Suppressor macrophage treated with lipopolysaccharide for 1 hour (primary cell): ENCODE measurements around the gene UQCRC1.

Experiments
- DNase-seq, 3 donors: peaks; one replicate each; pipeline ENCODE4 v3.0.0-alpha.2; 2020 to 2022

The UQCRC1 gene

DNA sequence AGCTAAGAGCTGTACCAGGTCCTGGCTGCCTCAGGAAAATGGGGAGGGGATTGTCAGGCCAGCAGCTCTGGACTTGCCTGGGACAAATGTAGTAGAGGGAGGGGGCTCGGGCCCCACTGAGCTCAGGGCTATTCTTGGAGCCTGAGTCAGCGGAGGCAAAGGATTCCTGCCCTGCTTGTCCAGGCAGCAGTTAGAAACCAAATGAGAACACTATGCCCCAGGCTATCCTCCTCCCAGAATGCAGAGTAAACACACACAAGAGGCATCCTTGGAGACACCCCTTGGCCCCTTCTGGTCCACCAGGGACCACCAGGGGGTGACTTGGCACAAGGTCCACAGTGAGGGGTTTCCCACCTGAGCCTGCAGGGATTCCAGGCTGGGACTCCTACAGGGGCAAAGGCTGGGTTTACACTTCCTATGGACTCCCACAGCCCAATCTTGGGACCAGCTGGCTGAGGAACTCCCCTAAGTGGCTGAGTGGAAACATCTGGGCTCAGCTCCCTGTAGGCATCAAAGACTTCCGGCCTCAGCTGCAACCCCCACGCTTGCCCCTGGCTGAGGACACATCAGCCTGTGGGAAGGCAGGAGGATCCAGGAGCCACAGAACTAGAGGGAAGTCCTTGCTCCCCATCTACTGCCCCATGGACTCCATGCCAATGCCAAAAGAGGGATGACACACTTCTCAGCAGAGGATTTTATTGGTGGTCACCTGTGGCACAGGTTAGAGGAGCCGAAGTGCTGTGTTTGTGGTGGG lies 10.9 kb downstream of the UQCRC1 start:
- peak in 2 of 3 donors; percentile 24 to 31 for DNase-seq

DNA sequence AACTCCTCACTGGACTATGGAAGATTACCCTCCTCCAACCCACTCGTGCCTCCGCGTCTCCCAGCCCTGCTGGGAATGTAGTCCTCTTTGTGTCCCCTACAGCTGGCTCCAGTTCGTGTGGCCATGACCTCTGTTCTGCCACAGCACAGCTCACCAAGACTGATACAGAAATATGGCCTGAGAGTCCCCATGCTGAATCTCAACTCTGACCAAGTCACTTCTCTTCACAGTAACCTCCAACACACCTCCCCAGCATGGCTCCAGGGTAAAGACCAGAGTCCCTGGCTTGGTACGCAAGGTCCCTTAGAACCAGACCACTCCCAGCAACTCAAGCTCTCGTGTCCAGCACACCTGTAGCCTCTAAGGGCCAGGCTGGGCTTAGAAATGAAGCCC lies 12.0 kb downstream of the UQCRC1 start:
- DNase-seq, result no peak

DNA sequence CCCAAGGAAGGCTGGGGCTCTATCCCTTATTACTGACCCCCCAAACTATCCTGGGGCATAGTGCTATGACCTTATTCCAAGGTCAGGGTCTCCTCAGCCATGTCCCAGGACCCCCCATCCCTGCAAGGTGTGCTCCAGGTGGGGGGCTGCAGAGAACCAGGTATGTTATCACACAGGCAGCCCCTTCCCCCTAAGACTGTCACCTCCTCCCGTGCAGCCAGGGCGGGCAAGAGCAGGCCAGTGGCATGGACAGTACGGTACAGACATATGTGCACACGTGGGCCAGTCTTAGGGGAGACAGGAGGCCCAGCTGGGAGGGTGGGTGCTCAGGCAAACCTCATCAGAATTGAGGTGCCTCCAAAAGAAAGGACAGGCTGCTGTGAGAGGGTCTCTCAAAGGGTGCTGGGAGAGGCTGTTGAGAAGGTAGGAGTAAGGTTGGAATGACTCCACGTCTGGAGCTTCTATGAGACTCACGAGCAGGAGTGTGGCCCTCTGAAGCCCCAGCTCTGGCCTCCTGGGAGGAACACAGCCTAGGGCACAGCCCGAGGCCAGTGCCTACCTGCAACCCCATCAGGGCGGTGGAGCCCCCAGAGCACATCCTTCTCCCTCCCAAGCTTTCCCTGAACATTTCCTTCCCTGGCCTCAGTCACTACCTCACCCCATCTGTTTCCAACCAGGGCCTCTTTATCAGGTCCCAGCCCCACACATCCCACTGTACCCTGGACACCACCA lies 12.6 kb downstream of the UQCRC1 start:
- DNase-seq, result no peak

DNA sequence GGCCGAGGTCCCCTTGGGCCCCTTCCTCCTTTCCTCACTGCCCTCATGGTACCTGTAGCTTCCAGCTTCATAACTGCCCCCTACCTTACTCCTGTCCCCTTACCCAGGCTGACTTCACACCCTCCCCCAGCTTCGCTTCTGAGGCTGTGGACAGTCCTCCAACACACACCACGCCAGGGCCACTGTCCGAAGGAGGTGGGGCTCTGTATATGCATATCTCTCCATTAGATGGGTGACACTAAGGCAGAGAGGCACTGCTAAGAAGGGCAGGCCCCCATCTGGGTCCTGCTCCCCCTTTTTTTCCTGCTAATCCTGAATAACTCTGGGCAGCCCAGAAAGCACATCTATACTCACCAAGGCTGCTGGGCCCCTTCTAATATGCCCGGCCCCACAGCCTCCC lies 13.3 kb downstream of the UQCRC1 start:
- no peak for DNase-seq

DNA sequence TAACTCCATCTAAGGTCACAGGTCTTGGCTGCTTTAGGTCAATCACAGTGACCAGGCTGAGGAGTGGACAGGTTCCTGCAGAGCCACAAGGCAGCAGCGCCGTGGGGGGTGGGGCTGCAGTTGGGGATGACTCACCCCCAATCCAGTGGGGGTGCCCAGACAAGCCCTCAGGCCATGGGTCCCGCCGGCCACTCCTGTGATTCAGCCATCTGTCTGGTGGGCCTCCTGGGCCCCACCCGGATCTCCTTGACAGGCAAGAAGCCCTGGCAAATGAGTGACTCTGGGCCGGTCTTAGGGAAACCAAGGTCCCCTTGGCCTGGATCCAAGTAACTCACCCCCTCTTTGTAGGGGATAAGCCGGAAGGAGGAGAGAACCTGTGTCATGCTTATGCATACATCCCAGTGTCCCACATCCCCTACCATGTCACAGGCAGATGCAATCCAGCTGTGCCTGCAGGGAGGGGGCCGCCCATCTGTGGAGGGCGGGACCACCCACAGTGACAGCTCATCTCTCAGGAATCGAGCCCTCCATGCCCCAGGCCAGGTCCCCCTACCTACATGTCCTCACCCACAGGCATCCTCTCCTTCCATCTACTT lies 13.8 kb downstream of the UQCRC1 start:
- DNase-seq, result peak; percentile 65 to 81 (median 67)

DNA sequence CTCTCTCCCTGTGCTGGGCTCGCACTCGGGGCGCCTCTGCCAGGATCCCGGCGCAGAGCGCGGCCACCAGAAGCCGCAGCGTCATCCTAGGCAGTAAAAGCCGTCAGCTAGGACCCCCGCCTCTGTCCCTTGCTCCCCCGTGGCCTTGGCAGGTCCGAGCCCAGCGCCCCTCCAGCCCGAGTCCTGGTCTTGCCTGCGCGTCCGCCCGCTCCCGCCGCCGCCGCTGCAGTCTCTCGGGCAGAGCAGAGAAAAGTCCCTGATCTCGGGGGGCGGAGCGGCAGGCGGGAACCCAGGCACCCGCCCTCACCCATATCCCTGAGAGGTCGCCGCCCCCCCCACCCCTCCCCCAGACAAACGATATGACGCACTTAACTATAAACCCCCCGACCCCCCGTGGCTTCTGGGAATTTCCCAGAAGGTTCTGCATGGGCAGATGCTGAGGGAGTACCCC lies 14.3 kb downstream of the UQCRC1 start, which contains the start of gene COL7A1:
COL7A1 (minus strand) TSS at position 255 of the 451 bp plus-strand sequence; CDS start at position 85, 170 bp downstream.
- peak in 1 of 3 donors; percentile 45 for DNase-seq

DNA sequence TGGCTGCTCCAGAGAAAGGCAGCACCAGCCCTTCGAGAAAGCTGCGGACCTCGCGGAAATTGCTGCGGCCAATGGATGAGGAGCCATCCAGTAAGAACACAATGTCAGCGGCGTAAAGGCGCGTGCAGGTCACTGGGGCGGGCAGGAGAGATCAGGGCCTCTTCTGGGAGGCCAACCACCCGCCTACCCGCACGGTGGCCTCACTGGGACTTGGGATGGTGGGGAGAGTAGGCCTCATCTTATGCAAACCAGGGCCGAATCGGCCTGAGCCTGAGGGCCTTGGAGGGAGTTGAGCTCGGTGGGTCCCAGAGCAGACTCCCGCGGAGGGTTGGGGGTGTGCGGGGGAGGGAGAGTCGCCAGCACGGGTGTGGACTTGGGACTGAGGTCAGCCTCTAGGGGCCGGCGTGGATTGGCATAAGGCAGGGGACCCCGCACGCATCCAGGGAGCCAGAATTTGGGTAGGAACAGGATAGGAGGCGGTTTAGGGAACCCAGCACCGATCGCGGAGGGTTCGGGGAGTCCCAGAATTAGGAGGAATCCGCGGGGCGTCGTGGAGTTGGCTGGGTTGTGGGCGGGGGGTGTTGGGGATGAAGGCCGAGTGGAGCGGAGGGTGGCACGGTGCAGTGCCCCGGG lies 14.9 kb downstream of the UQCRC1 start:
- DNase-seq, result peak in 2 of 3 donors; percentile 20 to 36

DNA sequence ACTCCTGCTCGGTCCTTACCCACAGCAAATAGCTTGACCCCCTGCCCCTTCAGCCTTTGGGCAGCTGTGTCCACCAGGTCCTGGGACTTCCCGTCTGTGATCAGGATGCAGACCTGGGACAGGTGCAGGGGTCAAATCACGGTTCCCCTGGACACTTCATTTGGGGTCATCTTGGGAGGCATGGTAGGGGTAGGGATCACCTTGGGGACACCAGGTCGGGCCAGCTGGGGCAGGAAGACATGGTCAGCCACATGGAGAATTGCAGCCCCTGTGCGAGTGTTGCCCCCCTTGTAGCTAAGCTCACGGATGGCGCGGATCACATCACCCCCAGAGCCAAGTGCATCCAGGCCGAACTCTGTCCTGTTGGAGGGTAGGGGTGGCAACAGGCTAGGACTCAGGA lies 16.1 kb downstream of the UQCRC1 start:
- no peak for DNase-seq

DNA sequence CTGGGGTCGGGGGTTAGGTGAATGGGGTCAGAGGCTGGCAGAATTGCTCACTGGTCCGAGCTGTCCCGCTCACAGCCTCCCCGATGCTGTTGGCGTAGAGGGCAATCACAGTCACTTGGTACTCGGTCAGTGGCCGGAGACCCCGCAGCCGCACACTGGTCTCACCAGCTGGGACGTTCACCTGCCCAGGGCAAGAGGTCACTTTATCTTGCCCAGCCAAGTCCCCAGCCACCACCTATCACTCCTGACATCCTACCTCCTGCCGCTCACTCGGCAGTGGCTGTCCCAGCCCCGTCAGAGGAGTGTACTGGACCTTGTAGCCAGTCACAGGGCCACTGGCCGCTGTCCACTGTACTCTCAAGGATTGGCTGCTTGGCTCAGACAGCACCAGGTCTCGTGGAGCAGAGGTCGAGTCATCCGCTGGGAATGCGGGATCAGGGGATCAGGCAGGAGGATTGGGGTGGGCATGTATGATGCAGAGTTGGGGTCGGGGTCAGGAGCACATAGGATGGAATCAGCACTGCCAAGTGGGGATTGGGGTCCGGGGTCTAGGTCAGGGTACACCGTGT lies 16.8 kb downstream of the UQCRC1 start:
- no peak for DNase-seq

DNA sequence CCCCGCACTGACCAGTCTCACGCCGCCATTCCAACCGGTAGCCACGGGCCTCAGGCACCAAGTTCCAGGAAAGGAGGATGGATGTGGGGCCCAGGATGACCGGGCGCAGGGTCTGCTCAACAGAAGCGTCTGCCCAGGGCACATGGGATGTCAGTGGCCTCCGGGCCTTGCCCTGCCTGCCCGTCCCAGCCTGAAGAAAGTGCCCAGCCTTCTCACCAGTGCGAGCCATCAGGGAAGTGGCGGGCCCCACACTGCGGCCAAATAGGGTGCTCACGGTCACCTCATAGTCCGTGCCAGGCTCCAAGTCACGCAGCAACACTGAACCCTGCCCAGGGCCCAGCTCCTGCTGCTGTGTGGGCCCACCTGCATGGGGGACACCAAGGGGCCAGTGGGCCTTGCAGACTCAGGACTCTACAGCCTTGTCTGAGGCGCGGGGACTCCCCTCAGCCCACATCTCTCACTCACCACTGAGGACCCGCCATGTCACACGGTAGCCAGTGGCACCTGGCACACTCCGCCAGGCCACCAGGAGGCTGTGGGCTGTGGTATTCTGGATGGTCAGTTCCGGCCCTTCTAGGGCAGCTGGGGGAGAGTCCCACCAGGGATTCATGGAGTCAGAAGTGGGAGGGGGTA lies 17.4 kb downstream of the UQCRC1 start:
- DNase-seq, result no peak

DNA sequence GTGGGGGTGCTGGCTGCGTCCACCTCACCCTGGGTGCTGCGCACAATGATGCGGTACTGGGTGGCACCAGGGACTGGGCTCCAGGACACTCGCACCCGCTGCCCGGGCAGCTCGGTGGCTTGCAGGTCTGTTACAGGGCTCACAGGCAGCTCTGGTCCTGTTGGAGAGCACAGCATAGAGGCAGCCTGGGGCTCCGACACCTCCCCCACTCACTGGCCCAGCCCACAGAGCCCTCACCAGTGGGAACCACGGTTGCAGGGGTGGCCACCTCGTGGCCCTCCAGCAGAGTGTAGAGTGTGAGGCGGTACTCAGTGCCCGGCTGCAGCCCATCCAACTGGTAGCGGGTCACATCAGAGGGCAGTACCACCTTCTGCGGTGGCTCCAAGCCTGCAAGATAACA lies 18.0 kb downstream of the UQCRC1 start:
- no peak for DNase-seq

DNA sequence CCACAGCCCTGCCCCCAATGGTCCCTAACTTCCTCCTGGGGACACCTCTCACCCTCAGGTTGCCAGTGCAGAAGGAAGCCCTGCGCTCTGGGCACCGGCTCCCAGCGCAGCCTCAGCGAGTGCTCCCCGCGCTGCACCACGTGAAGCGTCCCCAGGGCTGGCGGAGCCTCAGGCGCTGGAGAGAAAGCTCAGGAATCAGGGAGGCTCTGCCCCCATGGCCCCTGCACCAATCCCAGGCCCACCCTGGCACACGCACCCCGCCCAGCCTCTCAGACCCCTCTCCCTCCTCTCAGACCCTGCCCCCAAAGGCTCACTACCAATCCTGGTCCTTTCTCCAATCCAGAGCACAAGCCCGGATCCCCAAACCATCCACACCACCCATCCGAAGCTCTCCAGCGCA lies 21.2 kb downstream of the UQCRC1 start:
- DNase-seq, result no peak

DNA sequence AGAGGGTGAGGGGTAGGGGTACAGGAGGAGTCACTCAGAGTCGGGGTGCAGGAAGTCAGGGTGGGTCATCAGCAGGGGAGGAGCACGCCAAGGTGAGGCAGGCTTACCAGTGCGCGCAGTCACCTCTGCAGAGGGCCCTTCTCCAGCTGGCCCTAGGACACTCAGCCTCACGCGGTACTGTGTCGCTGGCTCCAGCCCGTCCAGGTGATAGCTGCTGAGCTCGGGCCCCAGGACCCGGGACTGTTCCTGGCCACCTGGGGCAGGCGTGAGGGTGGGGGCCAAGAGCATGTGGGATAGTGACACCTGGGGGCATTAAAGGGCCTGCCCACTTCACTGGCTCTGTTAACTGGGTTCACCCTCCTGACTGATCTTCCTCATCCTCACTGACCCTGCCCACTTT lies 21.8 kb downstream of the UQCRC1 start:
- no peak for DNase-seq

DNA sequence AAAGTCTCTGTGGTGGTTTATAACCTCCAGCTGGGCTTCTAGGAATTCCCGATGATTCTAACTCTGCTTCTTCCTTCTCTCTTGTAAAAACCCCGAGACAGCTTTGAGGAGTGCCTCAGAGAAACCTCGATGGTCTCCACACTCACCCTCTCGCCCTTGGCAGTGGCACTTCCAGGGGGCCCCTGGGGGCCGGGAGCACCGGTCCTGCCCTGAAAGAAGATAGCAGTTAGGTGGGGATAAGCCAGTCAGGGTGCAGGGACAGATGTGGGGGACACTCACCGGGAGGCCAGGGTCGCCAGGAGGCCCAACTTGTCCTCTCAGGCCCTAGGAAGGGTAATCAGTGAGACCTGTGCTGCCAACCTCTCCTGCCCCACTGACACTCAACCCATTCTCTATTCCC lies 24.0 kb downstream of the UQCRC1 start:
- no peak for DNase-seq

DNA sequence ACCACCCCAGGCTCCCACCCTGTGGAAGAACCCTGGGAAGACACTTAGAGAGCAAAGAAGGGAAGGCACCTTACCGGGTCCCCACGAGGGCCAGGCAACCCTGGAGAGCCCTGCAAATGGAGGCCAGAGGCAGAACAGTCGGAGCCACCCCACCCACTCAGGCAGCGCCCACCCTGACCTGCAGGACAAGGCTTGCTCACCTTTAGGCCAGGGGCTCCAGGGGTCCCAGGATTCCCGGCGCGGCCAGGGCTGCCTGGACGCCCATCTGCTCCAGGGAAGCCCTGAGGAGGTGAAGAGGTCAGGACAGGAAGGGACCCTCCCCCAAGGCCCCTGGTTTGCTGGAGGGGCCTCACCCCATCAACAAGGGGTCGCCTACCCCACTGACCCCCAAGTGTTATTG lies 24.6 kb downstream of the UQCRC1 start:
- DNase-seq, result no peak

DNA sequence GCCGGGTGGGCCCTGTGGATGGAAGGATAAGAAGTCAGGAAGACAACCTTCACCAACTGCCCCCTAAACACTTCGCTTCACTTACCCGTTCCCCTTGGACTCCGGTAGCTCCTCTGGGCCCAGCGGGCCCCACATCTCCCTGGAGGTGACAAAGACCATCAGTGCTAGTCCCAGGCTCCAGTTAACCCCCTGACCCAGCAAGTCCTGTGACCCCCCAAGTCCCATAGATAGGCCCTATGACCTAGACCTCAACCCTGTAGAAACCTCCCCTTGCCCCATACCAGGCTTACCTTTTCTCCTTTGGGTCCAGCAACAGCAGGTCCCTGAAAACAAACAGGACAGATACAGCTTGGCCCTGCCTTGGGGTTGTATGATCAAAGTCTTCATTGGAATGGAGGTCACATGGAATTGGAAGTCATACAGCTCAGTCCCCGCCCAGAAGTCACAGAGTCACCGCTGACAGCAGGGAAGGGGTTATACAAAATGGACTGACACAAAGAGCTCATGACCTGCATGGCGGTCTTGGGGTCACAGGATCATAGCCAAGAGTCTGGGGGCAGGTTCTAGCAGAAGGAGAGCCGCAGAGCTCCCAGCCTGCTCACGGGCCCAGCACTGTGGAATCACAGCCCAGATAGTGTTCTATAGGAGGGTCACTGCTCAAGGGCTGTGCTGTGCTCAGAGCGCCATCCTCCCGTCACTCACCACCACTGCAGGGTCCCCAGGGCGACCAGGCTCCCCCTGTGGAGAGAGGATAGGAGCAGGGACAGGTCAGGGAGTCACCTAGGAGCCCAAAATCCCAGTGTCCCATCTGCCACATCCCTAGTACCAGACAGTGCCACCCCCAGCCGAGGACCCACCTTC lies 27.6 kb downstream of the UQCRC1 start:
- no peak for DNase-seq

DNA sequence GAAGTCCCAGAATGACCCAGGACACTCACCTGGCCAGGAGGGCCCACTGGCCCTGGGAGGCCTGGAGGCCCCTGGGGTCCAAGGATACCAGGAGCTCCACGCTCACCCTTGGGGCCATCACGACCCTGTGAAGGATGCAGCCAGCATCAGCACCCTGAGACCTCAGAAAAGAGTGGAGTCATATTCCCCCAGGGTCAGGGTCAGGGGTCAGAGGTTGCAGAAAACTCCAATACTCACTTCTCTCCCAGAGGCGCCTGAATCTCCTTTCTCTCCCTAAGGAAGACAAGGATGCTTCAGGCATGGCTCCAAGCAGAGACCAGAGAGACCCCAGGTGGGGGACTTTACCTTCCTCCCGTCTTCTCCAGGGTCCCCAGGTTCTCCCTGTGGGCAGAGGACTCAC lies 32.8 kb downstream of the UQCRC1 start:
- DNase-seq, result no peak

DNA sequence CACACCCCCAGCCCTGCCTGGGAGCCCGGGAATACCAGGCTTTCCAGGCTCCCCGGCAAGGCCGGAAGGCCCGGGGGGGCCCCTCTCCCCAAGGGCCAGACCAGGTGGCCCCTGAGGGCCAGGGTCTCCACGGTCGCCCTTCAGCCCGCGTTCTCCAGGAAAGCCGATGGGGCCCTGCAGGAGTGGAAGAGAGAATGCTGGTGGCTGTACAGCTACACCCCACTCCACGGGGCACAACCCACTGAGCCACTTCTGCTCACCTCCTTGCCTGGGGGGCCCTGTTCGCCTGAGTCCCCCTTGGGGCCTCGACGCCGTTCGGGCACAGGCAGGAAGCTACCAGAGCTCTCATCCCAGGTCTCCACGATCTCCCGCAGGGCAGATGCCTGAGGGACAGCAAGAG lies 34.1 kb downstream of the UQCRC1 start:
- DNase-seq, result no peak

DNA sequence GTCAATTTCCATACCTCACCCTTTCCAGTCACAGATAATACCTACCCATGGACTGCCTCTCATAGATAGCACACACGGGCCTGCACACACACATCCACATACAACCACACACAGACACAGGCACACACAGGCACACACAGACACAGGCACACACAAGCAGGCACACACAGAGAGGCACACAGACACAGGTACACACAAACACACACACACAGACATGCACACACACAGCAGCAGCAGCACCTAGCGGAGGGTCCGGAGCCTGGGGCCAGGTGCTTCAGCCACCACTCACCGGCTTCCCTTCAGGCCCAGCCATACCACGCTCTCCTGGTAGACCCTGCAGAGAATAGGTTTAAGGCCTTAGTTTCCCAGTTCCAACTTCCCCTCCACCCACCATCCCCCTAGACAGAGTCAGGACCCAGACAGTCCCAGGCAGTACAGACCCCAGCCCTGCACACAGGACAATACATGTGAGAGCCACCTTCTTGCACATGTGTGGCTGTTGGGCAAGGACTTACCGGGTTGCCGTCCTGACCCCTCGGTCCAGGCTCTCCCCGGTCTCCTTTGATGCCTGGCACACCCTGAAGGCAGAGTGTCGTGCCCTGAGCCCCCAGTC lies 35.4 kb downstream of the UQCRC1 start:
- no peak for DNase-seq

DNA sequence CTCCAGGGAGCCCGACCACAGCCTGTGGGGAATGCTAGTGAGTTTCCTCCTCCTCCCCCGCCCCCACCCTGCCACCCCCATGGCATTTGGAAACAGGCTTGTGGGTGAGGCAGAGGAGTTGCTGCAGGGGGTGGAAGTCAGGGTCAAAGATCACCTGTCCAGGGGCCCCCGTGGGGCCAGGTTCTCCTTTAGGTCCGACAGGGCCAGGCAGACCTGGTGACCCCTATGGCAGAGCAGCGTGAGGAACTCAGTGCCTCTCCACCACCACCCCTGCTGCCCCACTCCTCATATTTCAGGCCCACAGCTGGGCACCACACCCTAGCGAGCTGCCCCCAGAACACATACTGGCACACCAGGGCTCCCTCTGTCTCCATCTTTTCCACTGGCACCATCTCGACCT lies 36.9 kb downstream of the UQCRC1 start:
- DNase-seq, result no peak

DNA sequence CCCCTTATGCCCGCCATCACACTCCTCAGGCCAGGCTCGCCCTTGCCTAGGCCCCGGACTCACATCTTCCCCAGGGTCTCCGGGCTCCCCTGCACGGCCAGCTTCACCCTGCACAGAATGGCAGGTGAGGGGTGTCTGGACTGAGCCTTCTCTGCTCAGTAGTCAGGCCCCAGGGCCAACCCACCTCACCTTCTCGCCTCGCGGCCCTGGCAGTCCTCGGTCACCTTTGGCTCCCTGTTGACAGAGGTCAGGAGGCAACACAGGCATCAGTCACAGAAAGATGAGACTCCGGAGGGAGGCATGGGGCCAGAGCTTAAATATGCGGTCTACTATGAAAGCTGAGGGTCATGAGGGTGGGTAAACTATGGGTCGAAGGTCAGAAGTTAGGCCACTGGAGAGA lies 37.5 kb downstream of the UQCRC1 start:
- no peak for DNase-seq
